GM18519 (cell line): ENCODE data around the gene PHOX2A.

Experiments
- ATAC-seq: cut with Tn5 transposase; IDR thresholded peaks from one replicate; pipeline ENCODE4 v1.9.1; 2021; ENCODE audit warnings: mild to moderate bottlenecking, moderate library complexity; ENCODE audit not compliant: unreplicated experiment, low FRiP score

The PHOX2A gene

GRCh38 chr11:72235351-72236057 is 8.5 kb downstream of the PHOX2A start:
- ATAC-seq, result no peak

DNA sequence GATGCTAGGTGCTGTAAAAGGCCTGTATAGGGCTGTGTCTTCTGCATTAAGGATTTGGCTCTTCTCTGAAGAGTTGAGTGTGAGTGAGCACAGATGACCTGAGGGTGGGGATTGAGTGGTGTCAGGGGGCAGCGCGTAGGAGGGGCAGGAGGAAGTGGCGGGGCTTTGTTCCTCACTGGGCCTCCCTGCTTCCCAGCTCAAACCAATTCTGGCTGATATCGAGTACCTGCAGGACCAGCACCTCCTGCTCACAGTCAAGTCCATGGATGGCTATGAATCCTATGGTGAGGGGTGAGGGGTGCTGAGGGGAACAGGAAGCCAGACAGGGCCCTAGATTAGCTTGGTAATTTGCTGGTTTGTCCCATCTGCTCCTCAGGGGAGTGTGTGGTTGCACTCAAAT is 9.1 kb downstream of the PHOX2A start:
- ATAC-seq, result no peak

DNA sequence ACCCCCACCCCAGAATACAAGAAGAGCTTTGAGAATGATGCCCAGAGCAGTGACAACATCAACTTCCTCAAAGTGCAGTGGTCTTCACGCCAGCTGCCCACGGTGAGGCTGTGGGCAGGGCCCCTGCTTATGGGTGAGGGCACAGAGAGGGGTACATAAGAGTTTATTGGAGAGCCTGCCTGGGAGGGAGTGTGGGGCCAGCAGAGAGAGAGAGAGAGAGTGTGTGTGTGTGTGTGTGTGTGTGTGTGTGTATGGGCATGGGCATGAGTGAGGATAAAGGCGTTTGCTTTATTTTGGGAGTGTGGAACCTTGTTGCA is 9.5 kb downstream of the PHOX2A start:
- ATAC-seq, result no peak

- ATAC-seq, result no peak
Measured at GRCh38 chr11:72233773-72234513, 10.0 kb downstream of the PHOX2A start.

DNA sequence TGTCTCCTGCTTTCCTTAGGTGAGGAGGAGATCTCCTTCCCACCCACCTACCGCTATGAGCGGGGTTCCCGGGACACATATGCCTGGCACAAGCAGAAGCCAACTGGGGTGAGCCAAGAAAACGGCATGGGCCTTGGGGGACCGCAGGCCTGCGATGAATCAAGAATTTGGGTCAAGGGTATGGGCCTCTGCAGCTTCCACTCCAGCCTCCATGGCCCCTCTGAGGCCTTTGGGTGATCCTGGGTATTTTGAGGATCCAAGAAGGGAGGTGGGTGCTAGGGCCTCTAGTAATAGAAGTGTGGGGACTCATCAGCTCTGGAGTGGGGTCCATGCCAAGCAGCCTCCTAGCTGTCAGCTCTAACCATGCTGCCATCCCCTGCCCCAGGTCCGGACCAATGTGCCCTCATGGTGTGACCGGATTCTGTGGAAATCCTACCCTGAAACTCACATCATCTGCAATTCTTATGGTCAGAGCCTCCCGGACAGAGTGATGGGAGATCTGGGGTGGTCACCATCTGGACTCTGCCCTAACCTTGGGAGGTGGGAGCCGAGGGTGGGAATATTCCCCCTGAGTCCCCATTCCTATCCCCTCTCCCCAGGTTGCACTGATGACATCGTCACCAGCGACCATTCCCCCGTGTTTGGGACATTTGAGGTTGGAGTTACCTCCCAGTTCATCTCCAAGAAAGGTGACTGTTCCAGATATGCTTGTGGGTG is 10.8 kb downstream of the PHOX2A start:
- no peak for ATAC-seq

DNA sequence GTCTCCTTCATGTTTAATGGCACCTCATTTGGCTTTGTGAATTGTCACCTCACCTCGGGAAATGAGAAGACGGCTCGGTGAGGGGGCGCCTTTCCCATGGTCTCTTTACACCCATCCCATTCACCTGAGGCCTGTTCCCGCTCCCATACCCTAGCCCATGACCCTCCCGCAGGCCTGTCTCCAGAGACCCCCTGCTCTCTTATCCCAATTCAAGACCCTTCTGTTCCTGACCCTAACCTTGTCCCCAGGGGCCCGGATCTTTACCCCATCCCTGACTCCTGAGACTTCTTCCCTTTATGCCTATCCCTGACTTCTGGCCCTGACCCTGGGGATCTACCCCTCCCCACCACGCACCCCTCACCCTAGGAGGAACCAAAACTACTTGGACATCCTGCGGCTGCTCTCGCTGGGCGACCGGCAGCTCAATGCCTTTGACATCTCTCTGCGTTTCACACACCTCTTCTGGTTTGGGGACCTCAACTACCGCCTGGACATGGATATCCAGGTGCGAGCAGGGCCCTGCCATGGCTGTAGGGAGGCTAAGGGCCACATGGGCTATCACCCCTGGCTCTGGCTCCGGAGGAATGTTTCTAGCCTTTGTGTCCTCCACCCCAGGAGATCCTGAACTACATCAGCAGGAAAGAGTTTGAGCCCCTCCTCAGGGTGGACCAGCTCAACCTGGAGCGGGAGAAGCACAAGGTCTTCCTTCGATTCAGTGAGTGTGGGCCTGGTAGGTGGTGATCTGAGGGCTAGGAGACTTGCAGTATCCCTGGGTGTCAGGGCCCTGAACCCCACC is 11.5 kb downstream of the PHOX2A start:
- ATAC-seq, result no peak

- ATAC-seq, result no peak
Measured at GRCh38 chr11:72231396-72232259, 12.3 kb downstream of the PHOX2A start.

DNA sequence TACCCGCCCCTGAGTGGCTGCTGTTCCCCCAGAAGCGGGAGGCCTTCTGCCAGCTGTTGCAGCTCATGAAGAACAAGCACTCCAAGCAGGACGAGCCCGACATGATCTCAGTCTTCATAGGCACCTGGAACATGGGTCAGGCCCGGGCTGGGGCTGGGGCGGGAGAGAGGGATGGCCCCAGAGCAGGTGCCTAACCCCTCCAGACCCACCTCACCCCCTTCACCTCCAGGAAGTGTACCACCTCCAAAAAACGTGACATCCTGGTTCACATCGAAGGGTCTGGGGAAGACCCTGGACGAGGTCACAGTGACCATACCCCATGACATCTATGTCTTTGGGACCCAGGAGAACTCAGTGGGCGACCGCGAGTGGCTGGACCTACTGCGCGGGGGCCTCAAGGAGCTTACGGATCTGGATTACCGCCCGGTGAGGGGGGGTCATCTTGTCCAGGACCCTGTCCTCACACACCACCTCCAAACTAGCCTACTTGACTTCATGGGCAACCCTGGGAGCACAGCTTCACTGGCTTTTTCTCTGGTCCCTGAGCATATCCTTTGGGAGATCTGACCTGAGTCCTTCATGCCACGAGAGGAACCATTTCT is 13.1 kb downstream of the PHOX2A start:
- no peak for ATAC-seq

GRCh38 chr11:72229925-72230763 is 13.8 kb downstream of the PHOX2A start:
- no peak for ATAC-seq

DNA sequence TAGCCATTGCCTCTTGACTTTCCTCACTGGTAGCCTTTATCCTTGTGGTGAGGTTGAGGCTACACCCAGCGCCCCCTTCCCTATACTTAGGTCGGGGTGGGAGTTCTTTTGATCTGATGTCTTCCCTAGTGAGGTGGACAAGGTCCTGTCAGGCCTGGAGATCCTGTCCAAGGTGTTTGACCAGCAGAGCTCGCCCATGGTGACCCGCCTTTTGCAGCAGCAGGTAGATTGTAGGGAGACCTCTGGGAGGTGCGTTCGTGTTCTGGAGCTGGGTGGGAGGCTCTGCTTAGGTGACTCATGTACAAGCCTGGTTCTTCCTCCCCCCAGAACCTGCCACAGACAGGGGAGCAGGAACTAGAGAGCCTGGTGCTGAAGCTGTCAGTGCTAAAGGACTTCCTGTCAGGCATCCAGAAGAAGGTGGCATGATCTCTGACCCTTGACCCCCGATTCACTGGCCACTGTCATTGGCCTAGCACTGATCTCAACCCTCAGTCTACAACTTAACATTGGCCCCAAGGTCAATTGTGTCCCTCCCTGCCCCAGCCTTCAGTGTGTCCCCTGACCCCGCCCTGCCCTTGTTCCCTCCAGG is 14.5 kb downstream of the PHOX2A start:
- ATAC-seq, result no peak

GRCh38 chr11:72228844-72229231 is 15.1 kb downstream of the PHOX2A start:
- no peak for ATAC-seq

DNA sequence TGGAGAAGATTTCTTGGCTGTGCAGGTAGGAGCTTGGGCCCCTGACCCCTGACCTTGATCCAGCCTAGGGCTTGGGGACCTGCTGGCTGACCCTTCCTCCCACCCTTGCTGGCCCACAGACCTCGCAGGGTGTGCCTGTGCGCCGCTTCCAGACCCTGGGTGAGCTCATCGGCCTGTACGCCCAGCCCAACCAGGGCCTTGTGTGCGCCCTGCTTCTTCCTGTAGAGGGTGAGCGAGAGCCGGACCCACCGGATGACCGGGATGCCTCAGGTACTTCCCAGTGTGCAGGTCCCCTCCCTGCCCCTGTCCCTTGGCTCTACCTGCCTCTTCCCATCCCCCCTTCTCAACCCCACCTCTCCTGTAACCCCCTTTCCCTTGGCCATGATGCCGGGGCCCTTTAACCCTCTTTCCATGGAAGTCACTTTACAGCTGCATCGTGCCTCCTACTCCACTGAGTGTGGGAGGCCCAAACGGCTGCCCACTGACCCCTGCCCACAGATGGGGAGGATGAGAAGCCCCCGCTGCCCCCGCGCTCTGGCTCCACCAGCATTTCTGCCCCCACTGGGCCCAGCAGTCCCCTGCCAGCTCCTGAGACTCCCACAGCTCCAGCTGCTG is 15.6 kb downstream of the PHOX2A start:
- no peak for ATAC-seq

DNA sequence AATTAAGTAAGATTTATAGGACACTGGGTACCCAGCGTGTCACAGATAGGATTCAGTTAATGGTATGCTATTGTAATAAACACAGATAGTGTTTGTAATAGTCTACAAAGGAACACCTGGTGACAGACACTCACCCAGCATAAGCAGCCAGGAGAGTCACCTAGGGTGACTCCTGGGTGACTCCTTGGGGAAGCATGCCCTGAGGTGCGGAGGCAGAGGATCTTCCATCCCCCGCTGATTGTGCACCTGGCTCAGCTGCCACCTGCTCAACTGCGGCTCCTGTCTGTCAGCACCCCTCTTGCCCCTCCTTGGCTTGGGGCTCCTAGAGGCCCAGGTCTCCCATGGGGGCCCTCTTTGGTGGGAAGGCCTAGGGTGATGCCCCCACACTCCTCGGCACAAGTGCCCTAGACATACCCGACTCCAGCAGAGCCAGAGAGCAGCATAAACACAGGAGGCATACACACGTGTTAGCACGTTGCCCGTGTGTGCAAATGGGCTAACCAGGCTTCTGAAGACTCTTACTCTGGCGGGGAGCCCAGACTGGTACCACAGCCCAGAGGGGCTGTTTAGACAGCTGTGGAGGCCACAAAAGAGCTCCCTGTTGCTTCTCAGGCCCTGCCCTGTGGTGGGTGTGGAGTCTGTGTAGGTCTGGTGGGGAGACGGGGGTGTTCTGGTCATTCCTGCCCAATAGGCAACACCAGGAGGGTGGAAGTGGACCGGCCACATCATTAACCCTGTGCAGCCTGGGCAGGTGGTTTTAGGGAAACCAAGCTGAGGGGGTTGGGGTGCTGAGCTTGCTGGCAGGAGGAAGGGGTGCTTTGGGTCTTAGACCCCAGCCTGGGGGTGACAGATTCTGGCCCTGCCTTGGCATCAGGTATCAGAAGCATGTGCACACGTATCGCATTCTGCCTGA is 16.4 kb downstream of the PHOX2A start:
- ATAC-seq, result no peak

DNA sequence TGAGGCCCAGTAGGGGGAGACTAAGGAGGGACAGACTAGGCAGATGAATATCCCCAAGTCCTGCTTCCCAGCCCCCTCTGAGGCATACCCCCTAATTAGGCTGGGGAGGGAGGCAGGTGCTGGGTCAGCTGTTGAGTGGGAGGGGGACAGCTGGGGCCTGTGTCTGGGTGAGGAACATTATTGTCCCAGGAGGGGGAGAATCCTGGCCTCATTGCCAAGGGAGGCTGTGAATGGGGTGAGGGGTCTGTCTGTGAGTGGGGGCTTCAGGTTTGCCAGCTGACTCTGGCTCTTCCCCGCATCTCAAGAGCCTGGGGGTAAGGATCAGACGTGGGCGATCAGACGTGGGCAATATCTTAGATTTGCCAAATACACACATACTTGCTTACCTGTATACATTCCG is 17.3 kb downstream of the PHOX2A start:
- no peak for ATAC-seq

- no peak for ATAC-seq
Measured at GRCh38 chr11:72225411-72225951, 18.5 kb downstream of the PHOX2A start.

DNA sequence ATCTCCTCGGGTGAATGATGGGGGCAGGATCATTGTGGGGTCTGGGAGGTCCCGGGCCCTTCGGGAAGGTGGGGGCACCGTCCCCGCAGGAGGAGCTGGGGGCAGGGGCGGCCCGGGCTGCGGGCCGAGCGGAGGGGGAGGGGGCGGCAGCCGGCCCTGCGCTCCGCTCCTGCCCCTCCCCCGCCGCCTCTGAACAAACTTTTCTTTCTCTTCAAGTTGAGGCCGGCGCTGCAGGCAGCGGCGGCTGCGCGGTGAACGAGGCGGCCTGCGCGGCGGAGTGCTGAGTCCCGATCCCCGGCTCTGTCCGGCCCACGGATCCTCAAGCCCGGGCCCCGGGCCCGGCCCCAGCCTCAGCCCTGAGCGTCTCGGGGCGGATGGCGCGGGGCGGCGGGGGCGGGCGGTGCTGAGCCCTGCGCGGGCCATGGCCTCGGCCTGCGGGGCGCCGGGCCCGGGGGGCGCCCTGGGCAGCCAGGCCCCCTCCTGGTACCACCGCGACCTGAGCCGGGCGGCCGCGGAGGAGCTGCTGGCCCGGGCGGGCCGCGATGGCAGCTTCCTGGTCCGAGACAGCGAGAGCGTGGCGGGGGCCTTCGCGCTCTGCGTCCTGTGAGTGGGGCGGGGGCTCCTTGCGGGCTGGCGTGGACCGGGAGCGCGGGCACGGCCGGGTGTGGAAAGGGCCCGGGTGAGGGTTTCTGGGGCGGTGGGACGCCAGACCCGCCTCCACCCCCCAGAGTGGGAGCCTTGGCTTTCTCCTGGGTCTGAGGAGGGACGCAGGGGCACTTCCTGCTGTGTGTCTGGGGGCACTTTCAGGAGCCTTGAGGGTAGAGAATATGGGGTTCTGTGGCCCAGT is 19.2 kb downstream of the PHOX2A start, which contains the start of gene INPPL1:
TSS of gene INPPL1 (plus strand) at position 204 of the 847 bp plus-strand sequence. CDS start at position 422, 218 bp downstream.
- ATAC-seq, result no peak
